ENCODE measurements around the gene TBCE. TPM values are rescaled to one million over a fixed set of nuclear protein-coding genes. Genes with fewer than 3 reads are reported as not detected.
A peak's percentile ranks its signal among the peaks of the same experiment; 100 is the strongest.

Gene TBCE
- total RNA-seq, 4 donors from 2014 or later = 16.8 to 59.1 (median 23.9) TPM

- 60 to 65% methylated on average over 2 to 5 of the region's 5 CpGs for WGBS, 2 donors (ENCODE audit: low coverage in 1 of 2)
- H3K9me3 ChIP-seq = no peaks in the 10 kb centered on the region
- H3K27ac ChIP-seq = peak overlapping the region; percentile 32 to 64 (median 50)
- TF ChIP-seq EP300 (IDR thresholded peaks at IDR 0.05; ENCODE audit: low read depth) = no peak
- no peak for TF ChIP-seq CTCF (IDR thresholded peaks at IDR 0.05)
- DNase-seq = peak; percentile 55
- intact Hi-C loops (cut with DNase I; ENCODE audit: low total_unique reads) (loop anchor here (5.0 to 10.0 kb wide), 2 partner anchors 159 to 307 kb away; no protein-coding TSS in a partner anchor), in situ Hi-C loops (cut with MboI; ENCODE audit: low pct_ligation_motif_present in 1 of 4, low pct_unique_long_range_greater_than_20kb in 1 of 4, low sequenced_read_pairs in 3 of 4) (loop anchor here (10.0 to 25.0 kb wide), 6 partner anchors 157 to 937 kb away; partner anchors contain the start of gene TARBP1 (in 2 of the 4))
- peaks cover 0 to 22% (median 9%) of the 10 kb centered on the region in 4 donors for H3K4me1 ChIP-seq
- H3K27me3 ChIP-seq = no peaks in the 10 kb centered on the region
- no peak overlapping the region for H3K4me3 ChIP-seq
- no peaks in the 10 kb centered on the region for H3K36me3 ChIP-seq
Measured at GRCh38 chr1:235411489-235412486, 44.6 kb downstream of the TBCE start.

- peak; percentile 70 for DNase-seq
- 69 to 78% methylated on average over 5 to 7 of the region's 7 CpGs for WGBS, 2 donors (ENCODE audit: low coverage in 1 of 2)
- H3K27me3 ChIP-seq = no peaks in the 10 kb centered on the region
- TF ChIP-seq EP300 (IDR thresholded peaks at IDR 0.05; ENCODE audit: low read depth) (no peak), POLR2A (IDR thresholded peaks at IDR 0.05) (no peak), CTCF (IDR thresholded peaks at IDR 0.05) (peak; percentile 72 to 87 (median 78)), POLR2AphosphoS5 (IDR thresholded peaks at IDR 0.05) (no peak)
- intact Hi-C loops (cut with DNase I; ENCODE audit: low total_unique reads) (loop anchor here (10.0 kb wide), 1 partner anchor 310 kb away; no protein-coding TSS in a partner anchor), in situ Hi-C loops (cut with MboI; ENCODE audit: low pct_ligation_motif_present in 1 of 4, low pct_unique_long_range_greater_than_20kb in 1 of 4, low sequenced_read_pairs in 3 of 4) (loop anchor here (5.0 to 25.0 kb wide), 7 partner anchors 160 to 940 kb away; partner anchors contain the start of gene TARBP1 (in 2 of the 4))
- H3K9me3 ChIP-seq = no peaks in the 10 kb centered on the region
- H3K4me1 ChIP-seq = peaks cover 0 to 12% (median 6%) of the 10 kb centered on the region in 4 donors
- no peak overlapping the region for H3K4me3 ChIP-seq
- no peak overlapping the region for H3K27ac ChIP-seq
- no peaks in the 10 kb centered on the region for H3K36me3 ChIP-seq
Measured at GRCh38 chr1:235415008-235415904, 48.0 kb downstream of the TBCE start.

- WGBS, 2 donors (ENCODE audit: low coverage in 1 of 2) = 82% methylated on average over 1 of the region's 1 CpG; no CpG with 5 or more reads in 1 of the 2 donors
- H3K36me3 ChIP-seq = no peaks in the 10 kb centered on the region
- in situ Hi-C loops (cut with MboI; ENCODE audit: low pct_ligation_motif_present in 1 of 4, low pct_unique_long_range_greater_than_20kb in 1 of 4, low sequenced_read_pairs in 3 of 4) (loop anchor here (5.0 to 25.0 kb wide), 7 partner anchors 162 to 942 kb away; partner anchors contain the start of gene TARBP1 (in 2 of the 4)), intact Hi-C loops (cut with DNase I; ENCODE audit: low total_unique reads) (loop anchor here (10.0 kb wide), 1 partner anchor 312 kb away; no protein-coding TSS in a partner anchor)
- H3K4me1 ChIP-seq = peaks cover 0 to 7% (median under 1%) of the 10 kb centered on the region in 4 donors
- no peak overlapping the region for H3K27ac ChIP-seq
- H3K4me3 ChIP-seq = no peak overlapping the region
- TF ChIP-seq EP300 (IDR thresholded peaks at IDR 0.05; ENCODE audit: low read depth) = no peak
- DNase-seq = no peak
- no peaks in the 10 kb centered on the region for H3K27me3 ChIP-seq
- H3K9me3 ChIP-seq = no peaks in the 10 kb centered on the region
Measured at GRCh38 chr1:235416662-235417049, 49.4 kb downstream of the TBCE start.

DNA sequence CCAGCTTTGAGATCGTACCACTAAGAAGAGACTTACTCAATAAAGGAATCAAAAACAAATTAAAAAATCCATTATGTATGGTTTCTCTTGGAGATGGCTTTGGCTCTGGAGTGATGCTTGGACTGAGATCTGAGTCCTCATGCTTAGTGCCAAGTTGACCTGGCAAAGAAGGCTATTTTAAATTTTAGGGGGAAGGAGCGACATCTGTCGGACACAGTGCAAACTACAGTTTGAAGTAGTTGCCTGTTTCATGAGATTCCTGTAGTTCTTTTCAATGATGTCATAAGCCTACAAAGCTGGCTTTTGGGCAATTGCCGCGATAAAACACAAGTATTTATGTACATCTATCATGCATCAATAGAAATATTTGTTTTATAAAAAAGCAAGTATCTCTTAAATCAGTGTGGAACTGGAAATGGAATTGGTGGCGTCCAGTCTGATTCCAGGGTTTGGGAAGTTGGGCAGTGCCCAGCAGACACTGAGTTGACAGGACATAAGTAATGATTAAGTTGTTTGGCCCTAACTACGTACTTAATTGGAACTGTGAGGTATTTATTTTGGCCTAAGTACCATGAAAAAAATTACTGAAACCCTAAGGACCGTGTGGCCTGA, 50.0 kb downstream of the TBCE start:
- intact Hi-C loops (cut with DNase I; ENCODE audit: low total_unique reads) (loop anchor here (10.0 kb wide), 1 partner anchor 312 kb away; no protein-coding TSS in a partner anchor), in situ Hi-C loops (cut with MboI; ENCODE audit: low pct_ligation_motif_present in 1 of 4, low pct_unique_long_range_greater_than_20kb in 1 of 4, low sequenced_read_pairs in 3 of 4) (loop anchor here (5.0 to 25.0 kb wide), 7 partner anchors 162 to 942 kb away; partner anchors contain the start of gene TARBP1 (in 2 of the 4))
- H3K4me1 ChIP-seq = peaks cover 0 to 5% (median 0%) of the 10 kb centered on the region in 4 donors
- H3K9me3 ChIP-seq = no peaks in the 10 kb centered on the region
- DNase-seq = peak; percentile 63
- no peaks in the 10 kb centered on the region for H3K36me3 ChIP-seq
- H3K27ac ChIP-seq = no peak overlapping the region
- TF ChIP-seq CTCF (IDR thresholded peaks at IDR 0.05) (peak; percentile 76 to 87 (median 80)), POLR2AphosphoS5 (IDR thresholded peaks at IDR 0.05) (no peak)
- no peaks in the 10 kb centered on the region for H3K27me3 ChIP-seq
- H3K4me3 ChIP-seq = no peak overlapping the region
- WGBS, 2 donors (ENCODE audit: low coverage in 1 of 2) = 39 to 45% methylated on average over 6 to 8 of the region's 8 CpGs
